AG04450 (cell line): Measurements from ENCODE around the gene COBL. TPM values are rescaled to one million over a fixed set of nuclear protein-coding genes. Genes with fewer than 3 reads are reported as not detected.

Experiments
- CTCF ChIA-PET: fragments of 300-600, 350-600 bp; formaldehyde crosslinking; extraction: SDS; loops from one replicate; lab custom pipeline; 2022; ENCODE audit warnings: antibody characterized with exemption, inconsistent platforms; lab: Charles Lee
- POLR2A ChIA-PET: fragments of 350-600 bp; formaldehyde crosslinking; extraction: SDS; loops from one replicate; lab custom pipeline; 2021; ENCODE audit warnings: antibody characterized with exemption, inconsistent platforms; lab: Yijun Ruan, JAX
- DNase-seq: peaks from one replicate; pipeline ENCODE4 v3.0.0-alpha.2; 2011; ENCODE audit warnings: low read depth, low spot score
- H3K27ac ChIP-seq: one replicate; pipeline ENCODE4 v1.5.1; 2012; ENCODE audit warnings: low read depth, low read length, control low read depth
- H3K27me3 ChIP-seq: one replicate; pipeline ENCODE4 v1.6.0; 2012; ENCODE audit warnings: low read length; ENCODE audit not compliant: control insufficient read depth, insufficient read depth
- H3K4me3 ChIP-seq: 2 replicates; pipeline ENCODE4 v1.5.1; 2011; ENCODE audit warnings: mild to moderate bottlenecking, low read depth, low read length, control low read depth
- H3K9me3 ChIP-seq: 2 replicates; pipeline ENCODE4 v1.5.1; 2012; ENCODE audit warnings: low read length; ENCODE audit not compliant: control insufficient read depth, insufficient read depth
- polyA plus RNA-seq: library from polyadenylated mRNA; depleted of rRNA; stranded (reverse); fragments of >200 nt; gene quantifications from 2 replicates; pipeline ENCODE4 v1.2.3, GENCODE V29; 2011
- TF ChIP-seq, protein P1 (sequence below): IDR thresholded peaks from 2 replicates; pipeline ENCODE4 v1.5.1; 2011; ENCODE audit warnings: low read depth, low read length, control low read depth, inconsistent platforms

Gene COBL
- polyA plus RNA-seq, 1 experiment: 0.06 TPM

DNA sequence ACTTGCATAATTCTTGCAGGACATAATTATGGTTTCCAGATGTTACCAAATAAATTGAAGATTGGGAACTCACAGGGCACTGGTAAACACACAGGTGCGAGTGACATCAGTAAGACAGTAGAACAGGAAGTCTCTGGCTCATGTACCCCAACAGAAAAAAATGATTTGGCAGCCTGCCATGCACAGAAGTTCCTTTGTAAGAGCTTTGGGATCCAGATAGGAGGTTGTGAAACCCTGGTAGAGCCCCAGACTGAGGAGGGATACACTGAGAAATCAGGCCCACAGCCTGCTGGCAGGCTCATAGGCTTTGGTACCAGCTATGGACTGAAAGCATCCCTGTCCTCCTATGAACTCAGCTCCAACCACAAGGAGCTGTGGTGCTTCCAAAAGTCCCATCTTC is 118.0 kb downstream of the COBL start:
- TF ChIP-seq, protein P1, sequence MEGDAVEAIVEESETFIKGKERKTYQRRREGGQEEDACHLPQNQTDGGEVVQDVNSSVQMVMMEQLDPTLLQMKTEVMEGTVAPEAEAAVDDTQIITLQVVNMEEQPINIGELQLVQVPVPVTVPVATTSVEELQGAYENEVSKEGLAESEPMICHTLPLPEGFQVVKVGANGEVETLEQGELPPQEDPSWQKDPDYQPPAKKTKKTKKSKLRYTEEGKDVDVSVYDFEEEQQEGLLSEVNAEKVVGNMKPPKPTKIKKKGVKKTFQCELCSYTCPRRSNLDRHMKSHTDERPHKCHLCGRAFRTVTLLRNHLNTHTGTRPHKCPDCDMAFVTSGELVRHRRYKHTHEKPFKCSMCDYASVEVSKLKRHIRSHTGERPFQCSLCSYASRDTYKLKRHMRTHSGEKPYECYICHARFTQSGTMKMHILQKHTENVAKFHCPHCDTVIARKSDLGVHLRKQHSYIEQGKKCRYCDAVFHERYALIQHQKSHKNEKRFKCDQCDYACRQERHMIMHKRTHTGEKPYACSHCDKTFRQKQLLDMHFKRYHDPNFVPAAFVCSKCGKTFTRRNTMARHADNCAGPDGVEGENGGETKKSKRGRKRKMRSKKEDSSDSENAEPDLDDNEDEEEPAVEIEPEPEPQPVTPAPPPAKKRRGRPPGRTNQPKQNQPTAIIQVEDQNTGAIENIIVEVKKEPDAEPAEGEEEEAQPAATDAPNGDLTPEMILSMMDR: no peak
- no peak overlapping the region for H3K4me3 ChIP-seq
- H3K27ac ChIP-seq: no peak overlapping the region
- CTCF ChIA-PET: interaction anchor here (4.0 kb wide), 1 partner anchor 37 kb away, joined by 23 read pairs; no protein-coding TSS in a partner anchor
- no peak for DNase-seq
- POLR2A ChIA-PET: no interaction called here
- no peaks in the 10 kb centered on the region for H3K9me3 ChIP-seq
- H3K27me3 ChIP-seq: no peaks in the 10 kb centered on the region

DNA sequence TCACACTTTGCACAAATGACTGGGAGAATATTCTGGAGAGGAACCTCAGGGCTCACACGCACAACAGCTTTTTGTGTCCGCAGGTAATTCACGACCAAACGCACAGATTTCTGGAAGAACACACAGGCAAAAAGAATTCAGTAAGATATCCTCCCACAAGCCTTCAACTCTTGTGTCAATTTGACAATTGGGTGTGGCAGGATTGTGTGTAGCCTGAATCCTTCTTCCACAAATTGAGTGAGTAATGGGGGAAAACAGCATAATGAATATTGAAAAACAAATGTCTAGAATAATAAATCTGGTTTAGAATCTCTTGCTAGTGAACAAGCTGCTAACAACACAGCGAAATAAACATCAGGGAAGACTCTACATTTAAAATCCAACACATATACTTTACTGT is 125.6 kb downstream of the COBL start:
- Histone ChIP-seq H3K27ac (no peak overlapping the region), H3K4me3 (no peak overlapping the region), H3K9me3 (no peaks in the 10 kb centered on the region), H3K27me3 (no peaks in the 10 kb centered on the region)
- CTCF ChIA-PET: interaction anchor here (1.5 kb wide), 1 partner anchor 28 kb away, joined by 3 read pairs; no protein-coding TSS in a partner anchor
- no peak for DNase-seq
- TF ChIP-seq, protein P1: no peak
- POLR2A ChIA-PET: no interaction called here

DNA sequence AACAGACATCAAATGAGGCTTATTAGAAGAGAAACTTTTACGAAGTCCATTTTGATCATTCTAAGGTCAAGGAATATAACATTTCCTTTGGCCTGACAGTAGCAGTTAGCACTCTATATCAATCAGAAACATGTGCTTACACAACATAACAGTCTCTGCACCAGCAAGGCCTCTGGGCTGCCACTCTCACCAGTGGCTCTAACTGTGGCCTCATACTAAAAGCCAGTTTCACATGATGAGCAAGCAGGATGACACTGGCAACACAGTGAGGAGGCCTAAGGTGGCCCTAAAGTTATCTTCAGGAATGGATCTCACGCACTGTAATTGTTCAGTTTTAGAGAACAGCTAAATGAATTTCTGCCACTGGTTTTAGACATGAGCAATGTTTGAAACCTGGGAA is 126.8 kb downstream of the COBL start:
- no peaks in the 10 kb centered on the region for H3K9me3 ChIP-seq
- H3K27me3 ChIP-seq: no peaks in the 10 kb centered on the region
- TF ChIP-seq, protein P1: no peak
- ChIA-PET CTCF (interaction anchor here (0.8 to 1.3 kb wide), 2 partner anchors 27 to 29 kb away, joined by 3 to 6 read pairs; no protein-coding TSS in a partner anchor), POLR2A (no interaction called here)
- H3K27ac ChIP-seq: no peak overlapping the region
- H3K4me3 ChIP-seq: no peak overlapping the region
- DNase-seq: no peak

DNA sequence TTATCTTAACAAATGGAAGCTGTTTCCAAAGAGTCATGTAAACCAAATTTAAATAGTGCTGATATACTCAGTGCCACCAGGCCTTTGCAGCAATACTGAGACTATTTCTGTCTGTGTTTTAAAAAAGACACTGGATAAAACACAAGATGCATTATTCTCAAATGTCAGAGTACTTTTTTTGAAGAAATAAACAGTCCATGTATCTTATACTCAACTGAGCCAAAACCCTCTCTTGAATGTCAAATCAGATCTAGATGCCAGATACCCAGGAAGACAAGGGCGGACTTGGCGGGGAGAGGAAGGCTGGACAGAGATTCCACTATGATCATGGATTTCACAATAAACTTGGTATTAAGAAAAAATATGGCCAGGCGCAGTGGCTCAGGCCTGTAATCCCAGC is 127.6 kb downstream of the COBL start:
- no peak for DNase-seq
- Histone ChIP-seq H3K9me3 (no peaks in the 10 kb centered on the region), H3K27me3 (no peaks in the 10 kb centered on the region), H3K4me3 (no peak overlapping the region), H3K27ac (no peak overlapping the region)
- TF ChIP-seq, protein P1: no peak
- POLR2A ChIA-PET: no interaction called here
- CTCF ChIA-PET: interaction anchor here (1.6 kb wide), 1 partner anchor 28 kb away, joined by 3 read pairs; no protein-coding TSS in a partner anchor

DNA sequence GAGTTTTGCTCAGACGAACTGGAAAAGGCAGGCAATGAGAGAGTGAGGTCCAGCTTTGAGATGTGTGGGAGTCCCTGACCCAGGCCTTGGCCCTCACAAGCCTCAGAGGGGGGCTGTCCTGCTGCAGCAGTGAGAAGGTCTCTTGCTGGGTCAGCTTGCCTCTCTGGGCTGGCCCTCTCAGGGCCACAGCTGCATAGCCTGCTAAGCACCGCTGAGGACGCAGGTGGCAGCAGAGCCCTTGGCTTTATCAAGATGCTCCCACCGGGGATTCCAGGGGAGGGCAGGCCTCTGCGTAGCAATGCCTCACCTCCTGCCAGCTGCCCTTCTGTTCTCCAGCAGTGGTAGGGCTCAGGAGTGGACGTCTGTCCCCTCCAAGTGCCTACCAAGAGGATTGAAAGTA is 128.7 kb downstream of the COBL start:
- Histone ChIP-seq H3K27ac (no peak overlapping the region), H3K4me3 (no peak overlapping the region), H3K27me3 (no peaks in the 10 kb centered on the region), H3K9me3 (no peaks in the 10 kb centered on the region)
- no peak for DNase-seq
- TF ChIP-seq, protein P1: no peak
- POLR2A ChIA-PET: no interaction called here
- CTCF ChIA-PET: interaction anchor here (1.6 kb wide), 1 partner anchor 27 kb away, joined by 3 read pairs; no protein-coding TSS in a partner anchor
